Endothelial cell of umbilical vein (primary cell): ENCODE data around the gene SMG1. TPM values are rescaled to one million over a fixed set of nuclear protein-coding genes. Genes with fewer than 3 reads are reported as not detected.

Source experiments
- BruUV-seq: library from RNA; stranded (reverse); fragments of 400-500 nt; replicated peaks from 2 replicates; lab custom pipeline; 2021; lab: Mats Ljungman, UMichigan
- CTCF ChIA-PET: fragments of 300-600, 350-600 bp; sonication (Branson Sonifier 250); formaldehyde crosslinking; loops from one replicate; lab custom pipeline; 2021; ENCODE audit warnings: antibody characterized with exemption, inconsistent platforms; lab: Charles Lee
- POLR2A ChIA-PET: fragments of 300-600, 350-600 bp; sonication (Branson Sonifier 250); formaldehyde crosslinking; loops from one replicate; lab custom pipeline; 2021; ENCODE audit warnings: antibody characterized with exemption, inconsistent platforms; lab: Charles Lee
- DNase-seq: peaks from one replicate; pipeline ENCODE4 v3.0.0-alpha.2; 2011; ENCODE audit warnings: low read depth, low spot score
- FAIRE-seq: peaks from 2 replicates; lab custom pipeline; 2011; peaks lifted over from hg19 to GRCh38; lab: Jason Lieb, UNC
- H2AFZ ChIP-seq: 2 replicates; pipeline ENCODE4 v1.6.0; 2012; ENCODE audit warnings: low read depth, low read length, control low read depth, inconsistent platforms
- H3K27ac ChIP-seq: 2 replicates; pipeline ENCODE4 v1.5.1; 2011; ENCODE audit warnings: low read depth, mild to moderate bottlenecking, control low read depth, low read length, moderate library complexity; ENCODE audit not compliant: insufficient read depth
- H3K27me3 ChIP-seq, 2 experiments: 2 replicates each; pipeline versions ENCODE4 v1.6.0 to v1.6.1; 2011; ENCODE audit warnings: low read length in 2 of 2, mixed read lengths in 1 of 2; ENCODE audit not compliant: control insufficient read depth in 2 of 2, insufficient read depth in 2 of 2
- H3K36me3 ChIP-seq, 2 experiments: 2 replicates in 1 of 2; 3 replicates in 1 of 2; pipeline ENCODE4 v1.5.1; 2011; ENCODE audit warnings: low read length in 2 of 2, mild to moderate bottlenecking in 1 of 2, moderate library complexity in 1 of 2; ENCODE audit not compliant: control insufficient read depth in 2 of 2, insufficient read depth in 2 of 2; ENCODE audit errors: extremely low read depth in 1 of 2
- H3K4me1 ChIP-seq: 3 replicates; pipeline ENCODE4 v1.5.1; 2011; ENCODE audit warnings: mild to moderate bottlenecking, low read length; ENCODE audit not compliant: control insufficient read depth, insufficient read depth; ENCODE audit errors: extremely low read depth
- H3K4me2 ChIP-seq: 2 replicates; pipeline ENCODE4 v1.6.1; 2011; ENCODE audit warnings: low read length, control low read depth, mixed read lengths; ENCODE audit not compliant: insufficient read depth
- H3K4me3 ChIP-seq, 3 experiments: fragments of 200-600 bp in 1 of 3; sonication (generic), shearing (Covaris generic) in 1 of 3; replicated peaks in 1 of 3; 2 replicates each; pipeline ENCODE4 v1.5.1; 2011 to 2016; ENCODE audit warnings: control low read depth in 3 of 3, low read length in 3 of 3, mild to moderate bottlenecking in 2 of 3, inconsistent platforms in 1 of 3, low read depth in 1 of 3, moderate library complexity in 1 of 3; ENCODE audit not compliant: insufficient read depth in 1 of 3
- H3K79me2 ChIP-seq: 2 replicates; pipeline ENCODE4 v1.6.0; 2012; ENCODE audit warnings: low read length, inconsistent platforms; ENCODE audit not compliant: control insufficient read depth, insufficient read depth
- H3K9ac ChIP-seq: replicated peaks from 2 replicates; pipeline ENCODE3; 2011; ENCODE audit warnings: low read length, control low read depth; ENCODE audit not compliant: insufficient read depth; ENCODE audit errors: extremely low read depth
- H3K9me1 ChIP-seq: replicated peaks from 3 replicates; pipeline ENCODE4 v1.6.0; 2011; ENCODE audit warnings: mild to moderate bottlenecking, low read length; ENCODE audit not compliant: control insufficient read depth, insufficient read depth; ENCODE audit errors: extremely low read depth
- H3K9me3 ChIP-seq: replicated peaks from 2 replicates; pipeline ENCODE4 v1.5.1; 2012; ENCODE audit warnings: low read length, inconsistent platforms; ENCODE audit not compliant: control insufficient read depth, insufficient read depth
- H4K20me1 ChIP-seq: replicated peaks from 2 replicates; pipeline ENCODE3; 2011; ENCODE audit warnings: mild to moderate bottlenecking, low read length; ENCODE audit not compliant: control insufficient read depth, insufficient read depth; ENCODE audit errors: extremely low read depth
- CTCF ChIP-seq, 2 donors: IDR thresholded peaks; 1 replicate in 1 of 2; 2 replicates in 1 of 2; pipeline ENCODE4 v1.5.1; 2011; ENCODE audit warnings: low read length in 2 of 2, mild to moderate bottlenecking in 2 of 2, moderate library complexity in 2 of 2, control low read depth in 1 of 2, inconsistent platforms in 1 of 2, low read depth in 1 of 2; ENCODE audit not compliant: insufficient read depth in 1 of 2; ENCODE audit errors: extremely low read depth in 1 of 2
- EZH2 ChIP-seq: IDR thresholded peaks from 2 replicates; pipeline ENCODE4 v1.6.1; 2012; ENCODE audit warnings: borderline replicate concordance, low read depth, mild to moderate bottlenecking, moderate library complexity, low read length, inconsistent platforms; ENCODE audit not compliant: severe bottlenecking
- FOS ChIP-seq: IDR thresholded peaks from 2 replicates; pipeline ENCODE4 v1.6.1; 2011; ENCODE audit warnings: mild to moderate bottlenecking, low read length, moderate library complexity, borderline replicate concordance; ENCODE audit not compliant: insufficient read depth
- GATA2 ChIP-seq: IDR thresholded peaks from 2 replicates; pipeline ENCODE4 v1.7.0; 2011; ENCODE audit warnings: low read depth, mild to moderate bottlenecking, moderate library complexity, mixed read lengths, low read length; ENCODE audit not compliant: insufficient read length, insufficient read depth
- JUN ChIP-seq: IDR thresholded peaks from 2 replicates; pipeline ENCODE4 v1.6.1; 2011; ENCODE audit warnings: borderline replicate concordance, low read depth; ENCODE audit not compliant: insufficient read length, insufficient read depth
- MAX ChIP-seq: IDR thresholded peaks from 2 replicates; pipeline ENCODE4 v1.6.1; 2011; ENCODE audit not compliant: insufficient read depth, insufficient read length
- MYC ChIP-seq: IDR thresholded peaks from one replicate; pipeline ENCODE4 v1.6.1; 2011; ENCODE audit warnings: mild to moderate bottlenecking, low read depth, low read length
- POLR2A ChIP-seq: IDR thresholded peaks from 2 replicates; pipeline ENCODE4 v1.6.1; 2012; ENCODE audit warnings: low read depth, mild to moderate bottlenecking, control low read depth, low read length
- POLR2AphosphoS5 ChIP-seq: IDR thresholded peaks from 2 replicates; pipeline ENCODE4 v1.6.1; 2012; ENCODE audit warnings: low read depth, mild to moderate bottlenecking, control low read depth, low read length, moderate library complexity; ENCODE audit not compliant: insufficient read depth
- dilution Hi-C: fragments of 300-500 bp; cut with MboI; formaldehyde crosslinking; loops from one replicate; pipeline ENCODE4 v1.15.0; 2019; ENCODE audit warnings: low sequenced_read_pairs; ENCODE audit not compliant: extremely low pct_ligation_motif_present
- intact Hi-C: fragments of 100-400 bp; cut with micrococcal nuclease; formaldehyde crosslinking; loops from one replicate; pipeline ENCODE4 v1.10.0; 2022
- polyA plus RNA-seq, 4 experiments: library from polyadenylated mRNA; depleted of rRNA in 3 of 4; stranded (reverse) in 3 of 4; unstranded in 1 of 4; fragments of >200 nt; gene quantifications; 2 replicates each; pipeline versions ENCODE4 v1.2.1 to v1.2.3, GENCODE V29; 2011 to 2012; ENCODE audit warnings: missing spikeins in 1 of 4
- total RNA-seq: library from RNA; stranded (reverse); gene quantifications from 2 replicates; pipeline ENCODE4 v1.2.3, GENCODE V29; 2021

The SMG1 gene
- total and polyA plus RNA-seq, 2 donors (not counting 3 experiments of a cell fraction or from before 2014, with no cell fraction given): 14.0 to 90.8 TPM

- no peaks in the 10 kb centered on the region for H3K79me2 ChIP-seq
- dilution Hi-C loops (no loop called here), intact Hi-C loops (no loop called here)
- no TSS peak for BruUV-seq
- DNase-seq (no peak), FAIRE-seq (no peak)
- no peaks in the 10 kb centered on the region for H3K36me3 ChIP-seq
- H3K4me2 ChIP-seq: no peak overlapping the region
- ChIA-PET POLR2A (no interaction called here), CTCF (no interaction called here)
- TF ChIP-seq MAX (no peak), POLR2A (no peak)
- no peak overlapping the region for H3K4me3 ChIP-seq
- no peaks in the 10 kb centered on the region for H4K20me1 ChIP-seq
- no peaks in the 10 kb centered on the region for H3K27me3 ChIP-seq
- no peaks in the 10 kb centered on the region for H3K9me1 ChIP-seq
- H2AFZ ChIP-seq: no peak overlapping the region
- H3K27ac ChIP-seq: no peak overlapping the region
- H3K9ac ChIP-seq: no peak overlapping the region
- H3K9me3 ChIP-seq: no peaks in the 10 kb centered on the region
- no peaks in the 10 kb centered on the region for H3K4me1 ChIP-seq
These were observed 12.8 kb upstream of the SMG1 start for GRCh38 chr16:18938986-18939385.

DNA sequence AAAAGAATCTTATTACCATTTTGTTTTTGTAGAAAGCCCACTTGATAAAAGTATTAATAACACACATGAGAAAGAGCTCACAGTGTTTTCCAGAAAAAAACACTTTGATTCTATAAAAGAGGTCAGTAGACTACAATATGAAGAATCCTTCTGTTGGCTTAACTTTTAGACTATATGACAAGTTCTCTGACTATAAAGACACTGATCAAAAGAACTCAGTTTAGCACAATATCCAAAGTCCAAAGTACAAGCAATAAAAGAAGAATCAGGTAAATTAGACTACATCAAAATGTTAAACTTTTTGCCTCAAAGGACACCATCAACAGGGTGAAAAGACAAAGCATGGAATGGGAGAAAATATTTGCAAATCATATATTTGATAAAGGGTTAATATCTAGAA lies 11.2 kb upstream of the SMG1 start:
- TF ChIP-seq POLR2AphosphoS5: no peak
- no peak for TF ChIP-seq FOS
- TF ChIP-seq MAX: no peak
- no peak for TF ChIP-seq CTCF (IDR thresholded peaks at IDR 0.05; ENCODE audit: extremely low read depth in 1 of 2, insufficient read depth in 1 of 2, low read depth in 1 of 2, low read length in 2 of 2)
- TF ChIP-seq GATA2: no peak
- no peak for TF ChIP-seq JUN
- TF ChIP-seq POLR2A: no peak
- TF ChIP-seq MYC: no peak
- TF ChIP-seq EZH2: no peak
- dilution Hi-C loops (no loop called here), intact Hi-C loops (no loop called here)
- H3K27ac ChIP-seq: no peak overlapping the region
- H4K20me1 ChIP-seq: no peaks in the 10 kb centered on the region
- no peaks in the 10 kb centered on the region for H3K79me2 ChIP-seq
- H3K36me3 ChIP-seq: no peaks in the 10 kb centered on the region
- no peaks in the 10 kb centered on the region for H3K9me3 ChIP-seq
- H2AFZ ChIP-seq: no peak overlapping the region
- POLR2A ChIA-PET: no interaction called here
- H3K9ac ChIP-seq: no peak overlapping the region
- H3K9me1 ChIP-seq: no peaks in the 10 kb centered on the region
- DNase-seq: no peak
- no peak overlapping the region for H3K4me3 ChIP-seq
- peaks cover 0 to 2% of the 10 kb centered on the region in 2 experiments for H3K27me3 ChIP-seq
- no peak overlapping the region for H3K4me2 ChIP-seq
- BruUV-seq: no TSS peak
- no peak for FAIRE-seq
- no peaks in the 10 kb centered on the region for H3K4me1 ChIP-seq
- CTCF ChIA-PET: interaction anchor here (0.6 to 0.7 kb wide), 2 partner anchors 8 to 176 kb away, joined by 3 to 5 read pairs; partner anchors contain the start of gene ITPRIPL2
